Measurements from ENCODE around the gene MAP3K7CL. TPM values are rescaled to one million over a fixed set of nuclear protein-coding genes. Genes with fewer than 3 reads are reported as not detected.

MAP3K7CL gene
- total RNA-seq, 1 experiment from 2014 or later = 0.31 TPM

DNA sequence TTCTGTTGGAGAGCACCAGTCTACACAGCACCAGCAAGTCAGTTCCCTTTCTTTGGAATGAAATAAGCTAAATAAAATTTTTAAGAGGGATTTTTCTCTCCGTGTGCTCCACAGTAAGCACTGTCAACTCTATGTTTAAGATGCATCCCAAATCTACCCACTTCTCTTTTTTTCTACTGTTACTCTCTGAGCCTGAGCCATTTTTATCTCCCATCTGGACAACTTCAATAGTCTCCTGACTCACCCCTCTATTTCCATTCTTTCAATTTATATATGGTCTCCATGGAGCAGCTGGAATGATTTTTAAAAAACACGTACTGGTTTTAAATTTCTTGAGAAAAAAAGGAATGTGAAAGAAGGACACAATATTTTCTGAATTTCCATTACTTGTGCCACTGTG, 32.3 kb upstream of the MAP3K7CL start:
- ChIA-PET CTCF (no interaction called here), POLR2A (no interaction called here)
- no peak for ATAC-seq
- in situ Hi-C loops (cut with HindIII; ENCODE audit: low pct_unique_long_range_greater_than_20kb, low sequenced_read_pairs) (no loop called here), intact Hi-C loops (cut with micrococcal nuclease; ENCODE audit: unreplicated experiment) (no loop called here)
- TF ChIP-seq POLR2AphosphoS5 (IDR thresholded peaks at IDR 0.05; ENCODE audit: low read depth, low read length) (no peak), TCF7L2 (IDR thresholded peaks at IDR 0.05; ENCODE audit: low read depth, low read length) (no peak), SIN3A (IDR thresholded peaks at IDR 0.05; ENCODE audit: borderline replicate concordance, insufficient read depth, low read depth, low read length) (no peak)
- TF ChIP-seq, protein P1, sequence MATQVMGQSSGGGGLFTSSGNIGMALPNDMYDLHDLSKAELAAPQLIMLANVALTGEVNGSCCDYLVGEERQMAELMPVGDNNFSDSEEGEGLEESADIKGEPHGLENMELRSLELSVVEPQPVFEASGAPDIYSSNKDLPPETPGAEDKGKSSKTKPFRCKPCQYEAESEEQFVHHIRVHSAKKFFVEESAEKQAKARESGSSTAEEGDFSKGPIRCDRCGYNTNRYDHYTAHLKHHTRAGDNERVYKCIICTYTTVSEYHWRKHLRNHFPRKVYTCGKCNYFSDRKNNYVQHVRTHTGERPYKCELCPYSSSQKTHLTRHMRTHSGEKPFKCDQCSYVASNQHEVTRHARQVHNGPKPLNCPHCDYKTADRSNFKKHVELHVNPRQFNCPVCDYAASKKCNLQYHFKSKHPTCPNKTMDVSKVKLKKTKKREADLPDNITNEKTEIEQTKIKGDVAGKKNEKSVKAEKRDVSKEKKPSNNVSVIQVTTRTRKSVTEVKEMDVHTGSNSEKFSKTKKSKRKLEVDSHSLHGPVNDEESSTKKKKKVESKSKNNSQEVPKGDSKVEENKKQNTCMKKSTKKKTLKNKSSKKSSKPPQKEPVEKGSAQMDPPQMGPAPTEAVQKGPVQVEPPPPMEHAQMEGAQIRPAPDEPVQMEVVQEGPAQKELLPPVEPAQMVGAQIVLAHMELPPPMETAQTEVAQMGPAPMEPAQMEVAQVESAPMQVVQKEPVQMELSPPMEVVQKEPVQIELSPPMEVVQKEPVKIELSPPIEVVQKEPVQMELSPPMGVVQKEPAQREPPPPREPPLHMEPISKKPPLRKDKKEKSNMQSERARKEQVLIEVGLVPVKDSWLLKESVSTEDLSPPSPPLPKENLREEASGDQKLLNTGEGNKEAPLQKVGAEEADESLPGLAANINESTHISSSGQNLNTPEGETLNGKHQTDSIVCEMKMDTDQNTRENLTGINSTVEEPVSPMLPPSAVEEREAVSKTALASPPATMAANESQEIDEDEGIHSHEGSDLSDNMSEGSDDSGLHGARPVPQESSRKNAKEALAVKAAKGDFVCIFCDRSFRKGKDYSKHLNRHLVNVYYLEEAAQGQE (IDR thresholded peaks at IDR 0.05; ENCODE audit: insufficient read depth in 1 of 2, low read depth in 2 of 2, low read length in 1 of 2) = no peak
- TF ChIP-seq, protein P2, sequence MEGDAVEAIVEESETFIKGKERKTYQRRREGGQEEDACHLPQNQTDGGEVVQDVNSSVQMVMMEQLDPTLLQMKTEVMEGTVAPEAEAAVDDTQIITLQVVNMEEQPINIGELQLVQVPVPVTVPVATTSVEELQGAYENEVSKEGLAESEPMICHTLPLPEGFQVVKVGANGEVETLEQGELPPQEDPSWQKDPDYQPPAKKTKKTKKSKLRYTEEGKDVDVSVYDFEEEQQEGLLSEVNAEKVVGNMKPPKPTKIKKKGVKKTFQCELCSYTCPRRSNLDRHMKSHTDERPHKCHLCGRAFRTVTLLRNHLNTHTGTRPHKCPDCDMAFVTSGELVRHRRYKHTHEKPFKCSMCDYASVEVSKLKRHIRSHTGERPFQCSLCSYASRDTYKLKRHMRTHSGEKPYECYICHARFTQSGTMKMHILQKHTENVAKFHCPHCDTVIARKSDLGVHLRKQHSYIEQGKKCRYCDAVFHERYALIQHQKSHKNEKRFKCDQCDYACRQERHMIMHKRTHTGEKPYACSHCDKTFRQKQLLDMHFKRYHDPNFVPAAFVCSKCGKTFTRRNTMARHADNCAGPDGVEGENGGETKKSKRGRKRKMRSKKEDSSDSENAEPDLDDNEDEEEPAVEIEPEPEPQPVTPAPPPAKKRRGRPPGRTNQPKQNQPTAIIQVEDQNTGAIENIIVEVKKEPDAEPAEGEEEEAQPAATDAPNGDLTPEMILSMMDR (IDR thresholded peaks at IDR 0.05) = no peak
- Histone ChIP-seq H3K9me3 (ENCODE audit: control insufficient read depth, insufficient read depth, low read depth, low read length) (no peaks in the 10 kb centered on the region), H3K4me1 (ENCODE audit: control insufficient read depth, insufficient read depth, low read length) (no peaks in the 10 kb centered on the region), H3K27me3 (ENCODE audit: control insufficient read depth, insufficient read depth, low read length) (no peaks in the 10 kb centered on the region), H3K27ac (ENCODE audit: low read length) (no peak overlapping the region), H3K36me3 (ENCODE audit: control insufficient read depth, insufficient read depth, low read length) (no peaks in the 10 kb centered on the region), H3K4me3 (ENCODE audit: low read depth in 2 of 2, low read length in 2 of 2) (no peak overlapping the region)
- no TSS peak for BruUV-seq (replicated peaks)
- no peak for DNase-seq (ENCODE audit: low read depth, low spot score)

- in situ Hi-C loops (cut with HindIII; ENCODE audit: low pct_unique_long_range_greater_than_20kb, low sequenced_read_pairs) = no loop called here
- H3K4me3 ChIP-seq (ENCODE audit: low read depth in 2 of 2, low read length in 2 of 2) = no peak overlapping the region
- ATAC-seq = no peak
- POLR2A ChIA-PET = no interaction called here
- no peaks in the 10 kb centered on the region for H3K4me1 ChIP-seq (ENCODE audit: control insufficient read depth, insufficient read depth, low read length)
- no TSS peak for BruUV-seq (replicated peaks)
- DNase-seq (ENCODE audit: low read depth, low spot score) = no peak
- no peaks in the 10 kb centered on the region for H3K9me3 ChIP-seq (ENCODE audit: control insufficient read depth, insufficient read depth, low read depth, low read length)
- H3K27ac ChIP-seq (ENCODE audit: low read length) = no peak overlapping the region
- intact Hi-C loops (cut with micrococcal nuclease; ENCODE audit: unreplicated experiment) = no loop called here
- H3K36me3 ChIP-seq (ENCODE audit: control insufficient read depth, insufficient read depth, low read length) = no peaks in the 10 kb centered on the region
- no peaks in the 10 kb centered on the region for H3K27me3 ChIP-seq (ENCODE audit: control insufficient read depth, insufficient read depth, low read length)
- TF ChIP-seq, protein P1 (IDR thresholded peaks at IDR 0.05; ENCODE audit: insufficient read depth in 1 of 2, low read depth in 2 of 2, low read length in 1 of 2) = no peak
- CTCF ChIA-PET = interaction anchor here (0.5 kb wide), 1 partner anchor 263 kb away, joined by 5 read pairs; no protein-coding TSS in a partner anchor
Measured at GRCh38 chr21:29102791-29103257, 27.6 kb upstream of the MAP3K7CL start.

Measured in Panc1 (cell line).